HG03159 (cell line): ENCODE results near the gene GAL3ST2.
"Not testable (repeated sequence)": the region's sequence is repeated elsewhere in the genome, so short reads cannot be mapped to it uniquely, and the experiment has no call there.

Source experiments
- ATAC-seq: cut with Tn5 transposase; IDR thresholded peaks from one replicate; pipeline ENCODE4 v1.9.1; 2021; ENCODE audit warnings: mild to moderate bottlenecking, moderate library complexity; ENCODE audit not compliant: unreplicated experiment

Gene GAL3ST2

GRCh38 chr2:241806217-241806616 lies 29.6 kb downstream of the GAL3ST2 start:
- not testable (repeated sequence) for ATAC-seq

- ATAC-seq, result no peak
Measured at GRCh38 chr2:241808051-241808720, 31.6 kb downstream of the GAL3ST2 start.

- ATAC-seq, result no peak
Measured at GRCh38 chr2:241808721-241809382, 32.2 kb downstream of the GAL3ST2 start, which contains the start of gene NEU4. Gene NEU4 (plus strand): TSS chr2:241809193. CDS start chr2:241814485, 5,292 bp downstream.

GRCh38 chr2:241809383-241810306 lies 33.0 kb downstream of the GAL3ST2 start:
- no peak for ATAC-seq

- ATAC-seq, result no peak
Measured at GRCh38 chr2:241810307-241811200, 33.9 kb downstream of the GAL3ST2 start.

GRCh38 chr2:241811201-241811951 lies 34.8 kb downstream of the GAL3ST2 start:
- no peak for ATAC-seq

- ATAC-seq, result no peak
Measured at GRCh38 chr2:241811952-241812729, 35.5 kb downstream of the GAL3ST2 start.

- no peak for ATAC-seq
Measured at GRCh38 chr2:241812730-241813643, 36.4 kb downstream of the GAL3ST2 start.

GRCh38 chr2:241813644-241814392 lies 37.2 kb downstream of the GAL3ST2 start:
- ATAC-seq, result no peak

GRCh38 chr2:241814393-241814642 lies 37.7 kb downstream of the GAL3ST2 start:
- ATAC-seq, result no peak

- ATAC-seq, result no peak
Measured at GRCh38 chr2:241814643-241815476, 38.2 kb downstream of the GAL3ST2 start.

- no peak for ATAC-seq
Measured at GRCh38 chr2:241815477-241816430, 39.1 kb downstream of the GAL3ST2 start.

- ATAC-seq, result no peak
Measured at GRCh38 chr2:241816431-241817121, 40.0 kb downstream of the GAL3ST2 start.

- ATAC-seq, result no peak
Measured at GRCh38 chr2:241817126-241817820, 40.7 kb downstream of the GAL3ST2 start.
